Skin of body (tissue), 2 donors: ENCODE results near the gene CLCN6. TPM values are rescaled to one million over a fixed set of nuclear protein-coding genes. Genes with fewer than 3 reads are reported as not detected.
A peak's percentile ranks its signal among the peaks of the same experiment; 100 is the strongest.

ENCODE experiments used
- DNase-seq: peaks from one replicate; lab custom pipeline; 2025; lab: John Stamatoyannopoulos, UW
- total RNA-seq: library from RNA; depleted of rRNA; stranded (reverse); fragments of >200 nt; gene quantifications from one replicate; pipeline ENCODE4 v1.2.3, GENCODE V29; 2014

Gene CLCN6
- total RNA-seq, 1 donor from 2014 or later = 9.4 TPM

GRCh38 chr1:11779715-11780379, 26.1 kb upstream of the CLCN6 start:
- DNase-seq = no peak

GRCh38 chr1:11780380-11781147, 25.4 kb upstream of the CLCN6 start:
- no peak for DNase-seq

- no peak for DNase-seq
Measured at GRCh38 chr1:11781297-11781696, 24.7 kb upstream of the CLCN6 start.

GRCh38 chr1:11782127-11782708, 23.8 kb upstream of the CLCN6 start:
- DNase-seq = no peak

GRCh38 chr1:11783556-11783955, 22.4 kb upstream of the CLCN6 start:
- no peak for DNase-seq

DNA sequence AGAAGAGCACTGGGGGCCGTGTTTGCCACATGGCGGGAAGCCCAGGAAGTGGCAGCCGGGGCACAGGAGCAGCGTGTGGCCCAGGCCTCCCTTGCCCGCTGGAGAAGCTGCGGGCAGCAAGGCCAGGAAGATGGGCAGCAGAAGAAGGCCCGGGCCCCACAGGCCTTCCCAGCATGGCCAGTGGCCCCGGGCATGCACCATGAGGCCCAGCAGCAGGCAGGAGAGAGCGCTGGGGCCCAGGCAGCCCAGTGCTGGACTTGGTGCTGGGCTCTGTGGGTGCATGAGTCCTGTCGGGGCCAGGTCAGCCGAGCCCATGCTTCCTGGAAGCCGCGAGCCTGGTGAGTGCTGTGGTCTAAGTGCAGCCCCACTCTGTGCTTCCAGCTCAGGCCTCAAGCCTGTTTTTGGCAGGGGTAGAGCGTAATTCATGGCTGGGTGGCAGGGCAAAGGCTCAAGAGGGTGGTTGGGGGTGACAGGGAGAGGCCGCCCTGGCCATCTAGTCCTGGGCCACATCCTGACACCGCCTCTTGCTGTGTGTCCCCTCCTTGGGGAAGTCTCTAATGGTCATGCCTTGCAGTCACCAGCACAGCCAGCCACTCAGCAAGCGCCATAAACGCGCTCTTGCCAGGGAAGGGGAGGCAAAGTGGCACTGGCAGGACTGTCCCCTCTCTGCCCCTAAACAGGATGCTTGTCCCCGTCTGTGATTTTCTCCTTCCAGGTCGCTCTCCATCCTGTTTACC, 21.6 kb upstream of the CLCN6 start:
- no peak for DNase-seq

- DNase-seq = no peak
Measured at GRCh38 chr1:11784993-11785769, 20.8 kb upstream of the CLCN6 start.

GRCh38 chr1:11786168-11786567, 19.8 kb upstream of the CLCN6 start:
- no peak for DNase-seq

DNA sequence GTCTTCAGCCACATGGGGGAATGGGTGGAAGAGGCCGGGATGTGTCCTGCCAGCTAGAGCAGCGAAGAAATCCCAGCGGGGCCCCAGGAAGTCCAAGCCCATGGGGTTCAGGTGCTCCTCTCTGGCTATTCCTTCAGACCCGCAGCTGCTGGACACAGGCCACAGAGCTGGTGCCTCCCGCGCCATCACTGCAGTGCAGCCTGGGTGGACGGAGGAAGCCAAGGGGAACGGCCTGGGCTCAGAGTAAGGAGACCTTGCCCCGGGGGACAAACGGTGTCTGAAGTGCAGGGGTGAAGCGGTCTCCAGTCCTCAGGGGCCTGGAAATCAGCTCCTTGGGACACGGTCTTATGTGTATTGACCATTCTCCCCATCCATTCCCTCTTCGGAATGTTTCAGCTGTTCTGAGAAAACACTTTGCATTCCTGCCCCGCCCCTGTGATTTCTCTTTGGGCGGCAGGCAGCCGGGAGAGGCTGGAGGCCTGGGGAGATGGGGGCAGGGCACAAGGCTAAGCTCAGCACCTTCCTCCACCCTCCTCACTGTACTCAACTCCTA, 18.7 kb upstream of the CLCN6 start:
- DNase-seq = peak; percentile 9

DNA sequence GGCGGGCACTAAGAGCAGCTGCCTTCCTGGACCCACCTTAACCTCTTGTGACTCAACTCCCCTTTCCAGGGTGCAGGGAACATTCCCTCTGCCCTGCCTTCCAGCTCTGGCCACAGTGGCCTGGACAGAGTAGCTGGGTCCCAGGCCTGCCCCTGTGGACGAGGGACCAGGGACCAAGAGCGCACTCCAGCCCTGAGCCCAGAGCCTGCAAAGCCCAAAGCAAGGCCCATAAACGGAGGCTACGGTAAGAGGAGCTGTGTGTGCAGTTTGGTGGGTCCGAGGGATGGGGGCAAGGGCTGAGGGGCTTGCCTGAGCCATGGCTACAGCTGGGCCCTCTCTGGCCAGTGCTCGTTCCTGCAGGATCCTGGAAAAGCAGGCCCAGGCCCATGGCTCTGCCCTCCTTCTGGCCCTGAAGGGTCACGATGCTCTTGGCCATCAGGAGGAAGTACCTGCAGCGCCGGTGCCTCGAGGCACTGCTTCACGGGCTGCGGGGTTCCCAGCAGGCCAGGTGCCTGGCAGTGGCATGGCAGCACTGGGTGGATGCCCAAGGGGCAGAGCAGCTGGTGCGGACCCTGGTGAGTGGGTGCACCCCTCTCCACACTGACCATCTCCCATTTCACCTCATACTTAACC, 18.1 kb upstream of the CLCN6 start:
- no peak for DNase-seq

- no peak for DNase-seq
Measured at GRCh38 chr1:11788549-11789053, 17.4 kb upstream of the CLCN6 start.

GRCh38 chr1:11789126-11790067, 16.6 kb upstream of the CLCN6 start:
- DNase-seq = no peak

GRCh38 chr1:11790101-11790879, 15.7 kb upstream of the CLCN6 start:
- no peak for DNase-seq

DNA sequence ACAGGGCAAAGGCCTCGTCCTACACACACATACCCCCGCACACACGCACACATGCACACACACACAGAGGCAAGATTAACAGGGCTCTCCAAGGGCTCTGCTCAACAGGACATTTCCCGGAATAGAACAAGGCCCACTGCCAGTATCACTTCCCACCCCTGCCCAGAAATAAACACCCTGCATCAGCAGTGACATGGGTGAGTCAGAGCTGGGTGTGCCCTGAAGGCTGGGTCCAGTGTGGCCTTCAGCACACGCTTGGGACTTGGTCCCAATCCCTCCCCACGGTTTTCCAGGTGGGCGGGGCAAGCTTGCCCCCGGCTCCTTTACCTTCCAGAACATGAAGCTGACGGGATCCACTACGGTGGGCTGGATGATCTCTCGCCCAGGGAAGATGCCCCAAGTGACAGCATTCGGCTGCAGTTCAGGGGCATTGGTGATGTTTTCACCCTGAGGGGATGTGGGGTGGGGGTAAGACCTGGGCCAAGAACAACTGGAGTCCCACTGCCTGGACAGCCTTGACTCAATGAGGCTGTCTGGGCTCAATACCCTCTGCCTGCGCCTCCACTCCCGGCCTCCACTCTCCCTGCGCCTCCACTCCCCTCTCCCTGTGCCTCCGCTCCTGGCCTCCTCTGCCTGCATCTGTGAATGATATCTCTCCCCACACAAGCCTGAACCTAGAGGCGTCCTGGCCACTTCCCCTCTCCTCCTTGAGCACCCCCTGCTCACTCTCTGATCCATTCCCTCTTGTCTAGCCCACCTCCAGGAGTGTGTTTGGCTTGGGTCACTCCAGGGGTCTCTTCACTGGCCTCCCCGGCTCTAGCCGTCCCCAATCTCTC, 14.9 kb upstream of the CLCN6 start:
- DNase-seq = peak; percentile 38

- no peak for DNase-seq
Measured at GRCh38 chr1:11792106-11792505, 13.9 kb upstream of the CLCN6 start.

- DNase-seq = no peak
Measured at GRCh38 chr1:11793819-11794218, 12.2 kb upstream of the CLCN6 start.
